Dermis microvascular lymphatic vessel endothelial cell (primary cell): ENCODE results near the gene POLL. TPM values are rescaled to one million over a fixed set of nuclear protein-coding genes. Genes with fewer than 3 reads are reported as not detected.

ENCODE experiments used
- DNase-seq, 2 donors: peaks; one replicate each; pipeline versions ENCODE4 v3.0.0 to v3.0.0-alpha.2; 2010; ENCODE audit warnings: low read depth in 2 of 2
- total RNA-seq: library from RNA; depleted of rRNA; stranded (reverse); fragments of >200 nt; gene quantifications from 2 replicates; pipeline ENCODE4 v1.2.1, GENCODE V29; 2014

The POLL gene
- total RNA-seq, 1 donor from 2014 or later, result 5.6 TPM

DNA sequence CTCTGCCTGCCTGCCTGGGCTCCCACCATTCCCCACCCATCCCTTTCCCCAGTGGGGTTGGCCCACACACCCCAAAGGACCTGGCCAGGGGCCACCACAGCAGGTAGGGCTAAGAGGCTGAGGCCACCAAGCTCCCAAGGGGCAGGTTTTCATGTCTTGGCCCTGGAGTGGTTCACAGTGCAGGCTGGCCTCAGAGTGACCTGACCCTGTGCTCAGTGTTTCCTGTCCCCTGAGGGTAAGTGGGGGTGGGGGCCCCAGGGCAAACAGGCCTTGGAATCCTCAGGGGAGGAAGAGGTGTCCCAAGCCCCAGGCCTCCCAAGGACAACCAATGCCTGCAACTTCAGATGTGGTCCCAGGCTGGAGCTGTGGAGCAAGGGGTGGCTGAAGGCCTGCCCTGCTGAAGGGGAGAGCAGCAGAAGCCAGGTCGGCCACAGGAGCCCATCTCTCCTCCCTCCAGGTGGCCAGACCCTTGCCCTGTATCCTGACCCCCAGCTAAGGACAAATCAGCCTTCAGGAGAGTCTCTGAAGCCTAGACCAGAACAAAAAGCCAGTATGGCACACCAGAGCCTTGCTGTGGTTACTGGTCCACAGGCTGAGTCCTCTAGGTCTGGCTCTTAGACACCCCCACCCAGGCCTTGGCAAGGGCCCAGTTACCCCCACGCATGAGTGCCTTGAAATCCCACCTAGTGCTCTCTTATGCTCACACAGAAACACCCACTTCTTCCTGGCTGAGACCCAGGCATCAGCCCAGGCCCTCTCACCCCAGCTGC lies 27.6 kb downstream of the POLL start:
- DNase-seq, result no peak

DNA sequence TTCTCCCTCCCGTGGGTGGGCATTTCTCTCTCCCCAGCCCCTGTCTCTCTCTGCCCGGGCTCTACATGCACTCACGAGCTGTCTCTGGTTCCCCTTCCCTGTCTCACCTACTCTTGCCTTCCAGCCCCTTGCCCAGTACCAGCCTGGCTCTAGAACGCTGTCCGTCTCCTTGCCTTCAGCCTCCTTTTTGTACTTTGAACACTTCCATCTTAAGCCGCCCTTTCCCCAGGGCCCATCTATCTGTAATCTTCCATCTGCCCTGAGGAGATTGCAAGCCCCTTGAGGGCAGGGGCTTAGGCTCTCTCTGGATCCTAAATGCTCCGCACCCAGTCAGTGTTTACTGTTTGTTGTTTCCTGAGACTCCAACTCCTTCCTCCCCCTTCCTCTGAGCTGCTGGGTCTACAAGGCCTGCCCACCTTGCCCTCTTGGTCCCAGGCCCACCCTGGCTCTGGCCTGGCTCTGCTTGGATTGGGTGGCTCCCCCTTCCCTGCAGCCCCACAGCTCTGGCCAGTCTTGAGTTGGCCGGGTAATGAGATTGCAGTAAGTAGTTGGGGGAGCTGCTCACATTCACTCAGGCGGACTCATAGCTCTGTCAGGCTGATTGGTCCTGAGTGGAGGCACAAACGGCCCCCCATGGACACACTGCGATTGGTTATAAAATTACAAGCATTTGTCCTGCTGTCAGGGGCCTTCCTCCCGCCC lies 28.3 kb downstream of the POLL start:
- DNase-seq, result no peak

DNA sequence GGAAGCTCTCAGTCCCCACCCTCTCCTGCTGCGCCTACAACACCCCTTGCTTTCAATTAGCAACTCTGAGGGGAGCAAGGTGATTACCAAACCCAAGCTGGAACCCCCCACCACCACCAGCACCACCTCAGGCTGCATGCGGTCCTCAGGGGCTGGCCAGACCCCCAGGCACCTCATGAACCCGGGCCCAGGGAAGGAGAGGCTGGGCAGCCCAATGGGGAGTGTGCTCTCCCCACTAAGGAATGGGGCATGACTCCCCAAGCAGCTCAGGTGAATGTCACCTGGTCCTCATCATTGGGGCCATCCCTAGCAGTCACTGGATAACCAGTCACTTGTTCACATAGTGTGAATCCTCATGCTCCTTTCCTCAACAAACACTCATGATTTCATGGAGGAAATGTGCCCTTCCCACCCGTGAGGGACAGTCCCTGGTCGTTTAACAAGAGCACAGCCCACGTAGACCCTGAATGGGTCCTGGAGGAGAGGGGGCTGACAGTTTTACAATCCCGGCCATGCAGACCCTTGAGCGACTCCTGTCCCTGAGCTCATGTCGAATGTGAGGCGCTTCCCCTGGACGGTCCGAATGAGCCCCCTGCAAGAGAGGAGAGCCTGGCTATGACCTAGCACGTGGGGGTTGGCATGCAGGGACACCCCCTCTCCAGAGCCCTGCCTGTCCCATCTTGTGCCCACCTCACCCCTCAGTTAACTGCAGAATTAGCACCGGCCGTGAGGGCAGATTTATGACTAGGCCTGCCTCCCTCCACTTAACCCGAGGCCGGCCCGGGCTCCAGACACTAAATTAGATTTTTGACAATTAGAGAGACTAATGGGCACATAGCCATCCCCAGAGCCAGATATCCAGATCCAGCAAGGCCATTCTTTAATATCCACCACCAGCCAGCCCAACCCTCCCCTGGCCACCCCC lies 29.1 kb downstream of the POLL start:
- DNase-seq, result no peak

DNA sequence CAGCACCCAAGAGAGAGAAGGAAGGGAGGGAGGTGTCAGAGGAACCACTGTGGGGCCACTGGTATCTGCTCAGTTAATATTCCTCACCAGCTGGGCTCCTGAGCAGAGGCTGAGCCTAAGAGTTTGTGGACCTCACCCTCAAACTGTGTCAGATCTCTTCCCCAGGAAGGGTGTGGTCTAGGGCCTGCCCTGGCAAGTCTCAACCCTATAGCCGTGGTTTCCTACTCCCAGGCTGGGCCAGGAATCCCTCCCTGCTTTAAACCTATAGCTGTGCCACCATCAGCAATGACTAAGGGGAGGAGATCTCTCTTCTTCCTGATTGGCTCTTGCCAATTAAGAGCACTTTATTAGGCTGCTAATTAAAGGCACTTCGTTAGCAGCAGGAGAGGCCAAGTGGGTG lies 29.9 kb downstream of the POLL start:
- no peak for DNase-seq

DNA sequence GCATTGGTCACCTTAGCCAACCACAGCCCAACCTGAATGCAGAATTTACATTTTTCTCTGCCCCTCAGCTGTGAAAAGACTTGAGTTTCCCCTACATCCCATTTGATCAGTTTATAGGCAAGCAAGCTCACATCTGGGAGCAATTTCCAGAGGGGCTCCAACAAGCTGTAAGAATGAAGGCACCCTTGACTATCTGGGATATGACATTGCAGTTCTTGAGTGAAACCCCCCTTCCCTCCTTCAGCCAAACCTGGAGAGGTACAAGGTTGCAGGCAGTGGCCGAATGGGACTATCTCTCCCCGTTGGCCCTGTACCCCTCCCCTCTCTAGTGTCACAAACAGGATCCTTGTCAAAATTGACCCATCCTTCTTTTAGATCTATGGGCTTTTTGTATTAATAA lies 30.5 kb downstream of the POLL start:
- no peak for DNase-seq

DNA sequence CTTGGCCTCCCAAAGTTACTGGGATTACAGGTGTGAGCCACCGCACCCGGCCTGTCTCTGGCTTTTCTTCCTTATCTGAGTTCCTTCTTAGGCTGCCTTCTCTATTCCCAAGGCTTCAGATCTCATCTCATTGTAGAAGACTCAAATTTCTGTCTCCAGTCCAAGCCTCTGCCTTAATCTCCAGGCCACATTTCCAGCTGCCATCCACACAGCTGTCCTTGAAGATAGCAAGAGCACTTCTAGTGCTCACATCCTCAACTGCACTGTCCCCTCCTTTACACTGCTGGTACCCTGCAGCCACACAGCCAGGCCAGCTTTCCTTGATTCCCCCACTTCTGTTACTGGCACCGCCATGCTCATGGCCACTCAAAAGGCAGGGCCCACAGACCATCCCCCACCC lies 35.6 kb downstream of the POLL start:
- DNase-seq, result no peak

DNA sequence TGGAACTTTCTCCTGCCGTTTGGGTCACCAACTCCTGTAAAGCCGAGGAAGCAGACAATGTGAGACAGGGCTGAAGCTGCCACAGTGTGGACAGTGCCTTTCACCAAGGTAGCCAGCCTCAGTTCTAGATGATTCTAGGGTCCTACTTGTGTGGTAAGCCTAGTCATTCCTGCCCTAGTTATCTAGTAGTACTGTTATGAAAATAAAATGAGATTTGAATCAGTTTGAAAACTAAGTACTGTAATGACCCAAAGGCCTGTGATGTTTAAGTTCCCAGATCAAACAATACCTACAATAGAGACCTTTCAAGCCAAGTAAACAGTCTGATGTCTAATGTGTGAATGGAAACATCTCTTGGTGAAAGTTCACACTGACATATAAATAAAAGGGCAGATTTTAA lies 37.1 kb downstream of the POLL start:
- no peak for DNase-seq

DNA sequence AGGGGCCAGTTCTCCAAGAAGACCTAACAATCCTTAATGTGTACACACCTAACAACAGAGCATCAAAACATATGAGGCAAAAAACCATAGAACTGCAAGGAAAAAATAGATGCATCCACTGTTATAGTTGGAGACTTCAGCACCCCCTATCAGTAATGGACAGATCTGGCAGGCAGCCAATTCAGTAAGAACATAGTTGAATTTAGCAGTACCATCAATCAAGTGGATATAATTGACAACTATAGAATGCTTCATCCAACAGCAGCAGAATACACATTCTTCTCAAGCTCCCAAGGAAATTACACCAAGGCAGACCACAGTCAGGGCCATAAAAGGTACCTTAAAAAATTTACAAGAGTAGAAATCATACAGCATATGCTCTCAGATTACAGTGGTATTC lies 42.2 kb downstream of the POLL start:
- DNase-seq, result peak in 1 of 2 donors; percentile 49

DNA sequence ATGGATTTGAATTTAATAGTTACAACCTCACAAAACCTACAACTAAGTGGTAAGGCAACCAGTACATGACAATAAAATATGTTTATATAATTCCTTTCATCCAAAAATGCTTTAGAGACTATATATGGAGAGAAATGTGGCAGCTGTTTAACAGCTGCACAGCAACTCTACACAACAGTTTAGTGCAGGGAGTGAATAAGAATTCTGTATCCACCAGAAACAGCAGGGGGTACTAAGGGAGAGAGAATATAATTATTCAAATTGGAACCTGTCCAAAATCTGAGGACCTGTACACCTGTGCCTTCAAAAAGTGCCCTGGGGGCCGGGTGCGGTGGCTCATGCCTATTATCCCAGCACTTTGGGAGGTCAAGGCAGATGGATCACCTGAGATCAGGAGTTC lies 49.6 kb downstream of the POLL start:
- DNase-seq, result no peak

DNA sequence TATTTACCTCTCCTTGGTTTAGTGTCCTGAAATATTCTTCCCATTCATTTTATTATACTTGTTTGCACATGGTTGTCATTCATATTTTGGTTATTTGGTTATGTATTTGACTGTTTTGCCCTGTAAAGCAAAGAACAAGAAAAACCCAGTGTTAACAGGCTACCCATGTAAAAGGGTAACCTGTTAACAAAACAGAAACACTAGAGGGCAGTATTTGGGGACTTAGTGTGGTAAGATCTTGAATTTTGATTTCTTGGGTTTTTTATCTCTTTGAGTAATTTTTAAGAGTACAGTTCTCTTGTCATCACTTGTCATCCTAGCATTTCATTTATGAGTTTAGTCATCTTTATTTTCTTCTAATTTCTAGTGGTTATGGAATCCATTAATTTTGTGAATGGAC lies 51.3 kb downstream of the POLL start:
- peak in 1 of 2 donors; percentile 37 for DNase-seq

DNA sequence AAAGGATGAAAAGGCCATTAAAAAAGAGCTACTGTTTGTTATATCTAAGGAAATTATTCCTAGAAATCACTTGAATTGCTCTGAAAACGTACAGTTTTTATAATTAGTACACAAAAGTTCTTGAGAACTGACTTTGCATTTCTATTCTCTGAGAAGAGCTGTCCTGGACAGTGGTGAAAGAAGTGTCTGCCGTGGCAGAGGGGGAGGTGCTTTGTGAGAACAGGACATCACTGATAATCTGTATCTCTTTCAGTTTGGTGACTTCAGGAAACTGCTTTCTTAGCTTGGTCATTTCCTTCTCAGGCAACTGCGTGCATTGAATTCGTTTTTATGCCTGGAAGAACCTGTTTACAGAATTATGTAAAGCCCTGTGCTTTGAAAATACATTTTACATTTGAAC lies 52.1 kb downstream of the POLL start:
- peak; percentile 24 to 82 for DNase-seq

DNA sequence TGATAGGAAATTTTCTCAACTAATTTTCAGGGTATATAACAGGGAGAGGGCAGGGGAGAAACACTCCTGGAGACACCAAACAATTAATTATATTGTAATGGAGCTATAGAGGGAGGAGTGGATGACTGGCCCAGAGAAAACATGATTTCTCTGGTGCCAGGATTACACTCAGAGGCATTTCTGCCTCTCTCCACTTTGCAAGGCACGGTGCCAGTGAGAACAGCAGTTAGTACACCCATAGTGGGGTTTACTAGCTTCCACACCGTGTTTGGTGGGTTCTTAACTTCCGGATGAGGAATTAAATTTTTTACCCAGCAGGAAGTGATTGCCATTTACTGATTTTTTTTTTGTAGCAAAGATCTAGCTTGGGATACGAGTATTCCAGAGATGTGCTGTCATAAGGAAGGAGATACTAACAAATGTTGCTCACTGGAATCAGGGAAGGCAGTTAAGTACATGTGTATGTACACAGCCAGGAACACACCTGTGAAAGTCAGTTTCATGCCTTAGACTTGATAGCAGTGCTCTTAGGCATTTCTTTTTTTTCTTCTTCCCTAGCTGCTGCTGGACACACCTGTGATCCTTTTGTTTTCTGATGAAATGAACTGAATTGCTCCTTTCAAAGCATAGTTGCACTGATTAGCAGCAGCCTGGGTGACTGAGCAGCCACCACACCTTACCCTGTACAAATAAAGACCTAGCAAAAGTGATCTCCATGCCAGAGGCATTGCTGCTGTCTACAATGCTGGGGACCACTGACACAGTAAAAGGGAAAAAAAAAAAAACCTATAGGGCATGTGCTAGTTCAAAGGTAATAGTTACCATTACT lies 58.1 kb downstream of the POLL start:
- DNase-seq, result no peak

DNA sequence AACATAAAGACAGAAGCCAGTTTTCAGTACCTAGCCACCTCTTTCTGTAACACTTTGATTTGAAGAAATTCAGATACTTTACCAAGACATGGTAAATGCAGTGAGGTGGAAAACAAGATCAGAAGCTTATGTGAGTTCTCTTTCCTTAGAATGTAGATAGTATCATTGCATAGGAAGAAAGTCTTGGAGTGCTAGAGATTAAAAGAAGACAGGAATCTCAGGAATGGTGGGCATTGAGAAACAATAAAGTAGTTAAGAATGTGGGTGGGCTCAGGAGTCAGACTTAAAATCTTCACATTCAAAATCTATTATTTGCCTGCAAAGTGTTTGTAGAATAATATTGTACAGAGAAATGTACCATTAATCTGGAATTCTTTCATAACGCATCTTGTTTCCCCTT lies 58.9 kb downstream of the POLL start:
- DNase-seq, result no peak

Other genes starting within 250 kb of the POLL start
- 8.2 and 8.7 TPM in 2 replicates for gene BTRC, start 234.1 kb downstream of the POLL start, total RNA-seq
- gene DPCD, start 64 bp upstream of the POLL start, total RNA-seq, result 13.8 and 16.4 TPM in 2 replicates
- 17.2 and 19.5 TPM in 2 replicates for gene FBXW4, start 106.9 kb upstream of the POLL start, total RNA-seq
- gene FGF8, start 187.9 kb upstream of the POLL start, total RNA-seq, result not detected in 2 replicates
- 71.4 and 127 TPM in 2 replicates for gene NPM3, start 195.2 kb upstream of the POLL start, total RNA-seq
- gene OGA, start 230.2 kb upstream of the POLL start, total RNA-seq, result 47.8 and 49.9 TPM in 2 replicates